ENCODE data around the gene TOMM40. TPM values are rescaled to one million over a fixed set of nuclear protein-coding genes. Genes with fewer than 3 reads are reported as not detected.
"Not testable (repeated sequence)": the region's sequence is repeated elsewhere in the genome, so short reads cannot be mapped to it uniquely, and the experiment has no call there.

TOMM40 gene
- total RNA-seq, 1 donor from 2014 or later = 107 TPM

GRCh38 chr19:44855606-44856005 lies 35.4 kb upstream of the TOMM40 start:
- Histone ChIP-seq H2AFZ (ENCODE audit: low read depth, low read length) (no peak overlapping the region), H3K36me3 (ENCODE audit: insufficient read depth, low read length) (peaks cover 6% of the 10 kb centered on the region), H3K27me3 (ENCODE audit: insufficient read depth, low read length) (no peaks in the 10 kb centered on the region), H3K4me2 (ENCODE audit: low read length) (no peak overlapping the region), H3K9me3 (ENCODE audit: insufficient read depth, low read depth, low read length) (no peaks in the 10 kb centered on the region), H3K9ac (ENCODE audit: low read length) (no peak overlapping the region), H3K79me2 (ENCODE audit: insufficient read depth, low read length) (peaks cover 93% of the 10 kb centered on the region), H3K4me3 (ENCODE audit: insufficient read depth, low read depth, low read length) (no peak overlapping the region), H3K27ac (ENCODE audit: low read depth, low read length) (no peak overlapping the region), H3K4me1 (ENCODE audit: insufficient read depth, low read length) (peaks cover 11% of the 10 kb centered on the region), H4K20me1 (ENCODE audit: insufficient read depth, low read length) (peaks cover 85% of the 10 kb centered on the region)
- DNase-seq (ENCODE audit: low read depth) (no peak), FAIRE-seq (no peak)
- Mint-ChIP-seq H3K9me3 (ENCODE audit: unreplicated experiment) (no peaks in the 10 kb centered on the region), H3K27me3 (ENCODE audit: low read depth, unreplicated experiment) (no peaks in the 10 kb centered on the region), H3K36me3 (ENCODE audit: low read depth, unreplicated experiment) (peaks cover 10% of the 10 kb centered on the region), H3K27ac (ENCODE audit: unreplicated experiment) (no peak overlapping the region), H3K4me1 (ENCODE audit: low read depth, unreplicated experiment) (peaks cover 8% of the 10 kb centered on the region), H3K4me3 (ENCODE audit: unreplicated experiment) (no peak overlapping the region)
- no peak for TF ChIP-seq EZH2 (IDR thresholded peaks at IDR 0.05; ENCODE audit: insufficient read depth, low read length)
- TF ChIP-seq, protein P1, sequence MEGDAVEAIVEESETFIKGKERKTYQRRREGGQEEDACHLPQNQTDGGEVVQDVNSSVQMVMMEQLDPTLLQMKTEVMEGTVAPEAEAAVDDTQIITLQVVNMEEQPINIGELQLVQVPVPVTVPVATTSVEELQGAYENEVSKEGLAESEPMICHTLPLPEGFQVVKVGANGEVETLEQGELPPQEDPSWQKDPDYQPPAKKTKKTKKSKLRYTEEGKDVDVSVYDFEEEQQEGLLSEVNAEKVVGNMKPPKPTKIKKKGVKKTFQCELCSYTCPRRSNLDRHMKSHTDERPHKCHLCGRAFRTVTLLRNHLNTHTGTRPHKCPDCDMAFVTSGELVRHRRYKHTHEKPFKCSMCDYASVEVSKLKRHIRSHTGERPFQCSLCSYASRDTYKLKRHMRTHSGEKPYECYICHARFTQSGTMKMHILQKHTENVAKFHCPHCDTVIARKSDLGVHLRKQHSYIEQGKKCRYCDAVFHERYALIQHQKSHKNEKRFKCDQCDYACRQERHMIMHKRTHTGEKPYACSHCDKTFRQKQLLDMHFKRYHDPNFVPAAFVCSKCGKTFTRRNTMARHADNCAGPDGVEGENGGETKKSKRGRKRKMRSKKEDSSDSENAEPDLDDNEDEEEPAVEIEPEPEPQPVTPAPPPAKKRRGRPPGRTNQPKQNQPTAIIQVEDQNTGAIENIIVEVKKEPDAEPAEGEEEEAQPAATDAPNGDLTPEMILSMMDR (IDR thresholded peaks at IDR 0.05; ENCODE audit: insufficient read depth, low read depth, low read length) = no peak

GRCh38 chr19:44856421-44857083 lies 34.5 kb upstream of the TOMM40 start:
- Histone ChIP-seq H3K9me3 (ENCODE audit: insufficient read depth, low read depth, low read length) (no peaks in the 10 kb centered on the region), H3K4me2 (ENCODE audit: low read length) (peak overlapping the region; percentile 45), H3K27ac (ENCODE audit: low read depth, low read length) (peak overlapping the region; percentile 13), H3K36me3 (ENCODE audit: insufficient read depth, low read length) (peaks cover 11% of the 10 kb centered on the region), H3K4me1 (ENCODE audit: insufficient read depth, low read length) (peaks cover 11% of the 10 kb centered on the region), H4K20me1 (ENCODE audit: insufficient read depth, low read length) (peaks cover 85% of the 10 kb centered on the region), H3K27me3 (ENCODE audit: insufficient read depth, low read length) (no peaks in the 10 kb centered on the region), H3K9ac (ENCODE audit: low read length) (no peak overlapping the region), H3K79me2 (ENCODE audit: insufficient read depth, low read length) (peaks cover 93% of the 10 kb centered on the region), H2AFZ (ENCODE audit: low read depth, low read length) (no peak overlapping the region), H3K4me3 (ENCODE audit: insufficient read depth, low read depth, low read length) (no peak overlapping the region)
- DNase-seq (ENCODE audit: low read depth) (peak; percentile 54), FAIRE-seq (no peak)
- no peak for TF ChIP-seq EZH2 (IDR thresholded peaks at IDR 0.05; ENCODE audit: insufficient read depth, low read length)
- TF ChIP-seq, protein P1 (IDR thresholded peaks at IDR 0.05; ENCODE audit: insufficient read depth, low read depth, low read length) = no peak
- H3K27me3 Mint-ChIP-seq (ENCODE audit: low read depth, unreplicated experiment) = no peaks in the 10 kb centered on the region
- no peak overlapping the region for H3K27ac Mint-ChIP-seq (ENCODE audit: unreplicated experiment)
- no peaks in the 10 kb centered on the region for H3K9me3 Mint-ChIP-seq (ENCODE audit: unreplicated experiment)
- peaks cover 16% of the 10 kb centered on the region for H3K36me3 Mint-ChIP-seq (ENCODE audit: low read depth, unreplicated experiment)
- H3K4me1 Mint-ChIP-seq (ENCODE audit: low read depth, unreplicated experiment) = peaks cover 8% of the 10 kb centered on the region
- H3K4me3 Mint-ChIP-seq (ENCODE audit: unreplicated experiment) = no peak overlapping the region

GRCh38 chr19:44857837-44858236 lies 33.2 kb upstream of the TOMM40 start:
- Mint-ChIP-seq H3K36me3 (ENCODE audit: low read depth, unreplicated experiment) (peaks cover 18% of the 10 kb centered on the region), H3K4me1 (ENCODE audit: low read depth, unreplicated experiment) (peaks cover 3% of the 10 kb centered on the region), H3K9me3 (ENCODE audit: unreplicated experiment) (no peaks in the 10 kb centered on the region), H3K4me3 (ENCODE audit: unreplicated experiment) (no peak overlapping the region), H3K27me3 (ENCODE audit: low read depth, unreplicated experiment) (no peaks in the 10 kb centered on the region), H3K27ac (ENCODE audit: unreplicated experiment) (no peak overlapping the region)
- peaks cover 11% of the 10 kb centered on the region for H3K36me3 ChIP-seq (ENCODE audit: insufficient read depth, low read length)
- peaks cover 91% of the 10 kb centered on the region for H3K79me2 ChIP-seq (ENCODE audit: insufficient read depth, low read length)
- no peak overlapping the region for H3K4me2 ChIP-seq (ENCODE audit: low read length)
- TF ChIP-seq, protein P1 (IDR thresholded peaks at IDR 0.05; ENCODE audit: insufficient read depth, low read depth, low read length) = no peak
- no peak for TF ChIP-seq EZH2 (IDR thresholded peaks at IDR 0.05; ENCODE audit: insufficient read depth, low read length)
- no peak overlapping the region for H3K9ac ChIP-seq (ENCODE audit: low read length)
- no peaks in the 10 kb centered on the region for H3K9me3 ChIP-seq (ENCODE audit: insufficient read depth, low read depth, low read length)
- no peak for DNase-seq (ENCODE audit: low read depth)
- H3K4me1 ChIP-seq (ENCODE audit: insufficient read depth, low read length) = peaks cover 11% of the 10 kb centered on the region
- peaks cover 82% of the 10 kb centered on the region for H4K20me1 ChIP-seq (ENCODE audit: insufficient read depth, low read length)
- H2AFZ ChIP-seq (ENCODE audit: low read depth, low read length) = no peak overlapping the region
- no peak for FAIRE-seq
- no peaks in the 10 kb centered on the region for H3K27me3 ChIP-seq (ENCODE audit: insufficient read depth, low read length)
- H3K27ac ChIP-seq (ENCODE audit: low read depth, low read length) = no peak overlapping the region
- H3K4me3 ChIP-seq (ENCODE audit: insufficient read depth, low read depth, low read length) = no peak overlapping the region

DNA sequence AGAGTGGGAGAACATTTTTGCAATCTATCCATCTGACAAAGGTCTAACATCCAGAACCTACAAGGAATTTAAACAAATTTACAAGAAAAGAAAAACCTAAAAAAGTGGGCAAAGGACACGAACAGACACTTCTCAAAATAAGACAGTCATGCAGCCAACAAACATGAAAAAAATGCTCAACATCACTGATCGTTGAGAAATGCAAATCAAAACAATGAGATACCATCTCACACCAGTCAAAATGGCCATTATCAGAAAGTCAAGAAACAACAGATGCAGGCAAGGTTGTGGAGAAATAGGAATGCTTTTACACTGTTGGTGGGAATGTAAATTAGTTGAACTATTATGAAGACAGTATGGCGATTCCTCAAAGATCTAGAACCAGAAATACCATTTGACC lies 29.5 kb upstream of the TOMM40 start:
- not testable (repeated sequence) for H3K9me3 Mint-ChIP-seq (ENCODE audit: unreplicated experiment); FAIRE-seq; H3K9me3 ChIP-seq (ENCODE audit: insufficient read depth, low read depth, low read length); H3K27me3 Mint-ChIP-seq (ENCODE audit: low read depth, unreplicated experiment); DNase-seq (ENCODE audit: low read depth); H3K4me3 ChIP-seq (ENCODE audit: insufficient read depth, low read depth, low read length); H3K9ac ChIP-seq (ENCODE audit: low read length); H3K27me3 ChIP-seq (ENCODE audit: insufficient read depth, low read length); H3K4me1 Mint-ChIP-seq (ENCODE audit: low read depth, unreplicated experiment); H3K4me3 Mint-ChIP-seq (ENCODE audit: unreplicated experiment); H3K4me2 ChIP-seq (ENCODE audit: low read length); H3K27ac Mint-ChIP-seq (ENCODE audit: unreplicated experiment); H3K4me1 ChIP-seq (ENCODE audit: insufficient read depth, low read length); H3K27ac ChIP-seq (ENCODE audit: low read depth, low read length); H2AFZ ChIP-seq (ENCODE audit: low read depth, low read length)
- Histone ChIP-seq H3K79me2 (ENCODE audit: insufficient read depth, low read length) (peaks cover 89% of the 10 kb centered on the region), H3K36me3 (ENCODE audit: insufficient read depth, low read length) (peaks cover 11% of the 10 kb centered on the region), H4K20me1 (ENCODE audit: insufficient read depth, low read length) (peaks cover 83% of the 10 kb centered on the region)
- peaks cover 28% of the 10 kb centered on the region for H3K36me3 Mint-ChIP-seq (ENCODE audit: low read depth, unreplicated experiment)

Measured in astrocyte (in vitro differentiated cells and primary cell).